SK-N-SH (cell line): Measurements from ENCODE around the gene DDIT4. TPM values are rescaled to one million over a fixed set of nuclear protein-coding genes. Genes with fewer than 3 reads are reported as not detected.

ENCODE experiments used
- CTCF ChIA-PET: fragments of 300-600, 350-600 bp; formaldehyde crosslinking; extraction: SDS; loops from one replicate; lab custom pipeline; 2021; lab: Yijun Ruan, JAX
- POLR2A ChIA-PET: fragments of 350-600 bp; sonication (Branson Sonifier 250); formaldehyde crosslinking; extraction: SDS; loops from one replicate; lab custom pipeline; 2020; ENCODE audit warnings: antibody characterized with exemption, inconsistent platforms; lab: Yijun Ruan, JAX
- DNase-seq: peaks from one replicate; pipeline ENCODE4 v3.0.0; 2012
- H2AFZ ChIP-seq: fragments of 200-600 bp; sonication (generic); 2 replicates; pipeline ENCODE4 v1.8.1; 2016; ENCODE audit warnings: antibody characterized with exemption, mild to moderate bottlenecking, low read depth
- H3F3A ChIP-seq: fragments of 200-600 bp; sonication (generic); replicated peaks from 2 replicates; pipeline ENCODE3; 2016; ENCODE audit warnings: antibody characterized with exemption, mild to moderate bottlenecking; ENCODE audit not compliant: insufficient read depth
- H3K27ac ChIP-seq, 2 experiments: fragments of 200-500 bp in 1 of 2; fragments of 200-600 bp in 1 of 2; sonication (Bioruptor generic) in 1 of 2; sonication (generic), shearing (Covaris generic) in 1 of 2; 2 replicates each; pipeline versions ENCODE4 v1.5.1 to v1.6.1; 2014 to 2016; ENCODE audit warnings: low read depth in 2 of 2, inconsistent platforms in 1 of 2, low read length in 1 of 2, mild to moderate bottlenecking in 1 of 2, mixed read lengths in 1 of 2
- H3K27me3 ChIP-seq: fragments of 200-600 bp; sonication (generic), shearing (Covaris generic); 2 replicates; pipeline ENCODE4 v1.6.1; 2016; ENCODE audit warnings: mixed run types; ENCODE audit not compliant: insufficient read depth
- H3K36me3 ChIP-seq, 2 experiments: fragments of 200-500 bp in 1 of 2; fragments of 200-600 bp in 1 of 2; sonication (Bioruptor generic) in 1 of 2; sonication (generic) in 1 of 2; replicated peaks in 1 of 2; 2 replicates each; pipeline versions ENCODE3 to v1.5.1; 2014 to 2016; ENCODE audit warnings: low read length in 1 of 2, mild to moderate bottlenecking in 1 of 2; ENCODE audit not compliant: insufficient read depth in 2 of 2, control insufficient read depth in 1 of 2
- H3K4me1 ChIP-seq, 2 experiments: fragments of 200-500 bp in 1 of 2; fragments of 200-600 bp in 1 of 2; sonication (Bioruptor generic) in 1 of 2; sonication (generic), shearing (Covaris generic) in 1 of 2; 2 replicates each; pipeline versions ENCODE4 v1.5.1 to v1.6.1; 2014 to 2016; ENCODE audit warnings: low read depth in 1 of 2, low read length in 1 of 2, mixed run types in 1 of 2; ENCODE audit not compliant: insufficient read depth in 2 of 2, control insufficient read depth in 1 of 2
- H3K4me2 ChIP-seq: fragments of 200-600 bp; sonication (generic), shearing (Covaris generic); 2 replicates; pipeline ENCODE4 v1.6.1; 2017; ENCODE audit warnings: mixed run types
- H3K4me3 ChIP-seq, 2 experiments: fragments of 200-500 bp in 1 of 2; fragments of 200-600 bp in 1 of 2; sonication (Bioruptor generic) in 1 of 2; sonication (generic), shearing (Covaris generic) in 1 of 2; 2 replicates each; pipeline versions ENCODE4 v1.5.1 to v1.8.1; 2014 to 2016; ENCODE audit warnings: low read depth in 2 of 2, inconsistent platforms in 1 of 2, low read length in 1 of 2, mild to moderate bottlenecking in 1 of 2, mixed read lengths in 1 of 2, moderate library complexity in 1 of 2
- H3K79me2 ChIP-seq: fragments of 200-600 bp; sonication (generic); 2 replicates; pipeline ENCODE4 v1.8.1; 2017; ENCODE audit warnings: mild to moderate bottlenecking; ENCODE audit not compliant: insufficient read depth
- H3K9ac ChIP-seq: fragments of 200-600 bp; sonication (generic); 2 replicates; pipeline ENCODE4 v1.6.1; 2017; ENCODE audit warnings: mixed run types
- H3K9me2 ChIP-seq: fragments of 200-600 bp; sonication (generic); 2 replicates; pipeline ENCODE4 v1.6.1; 2017; ENCODE audit warnings: mixed run types
- H3K9me3 ChIP-seq: fragments of 200-600 bp; sonication (generic); 2 replicates; pipeline ENCODE4 v1.6.1; 2017; ENCODE audit warnings: mixed run types, mild to moderate bottlenecking, moderate library complexity
- H4K20me1 ChIP-seq: fragments of 200-600 bp; sonication (generic); 2 replicates; pipeline ENCODE4 v1.6.1; 2017; ENCODE audit warnings: mild to moderate bottlenecking, mixed run types; ENCODE audit not compliant: insufficient read depth
- ELF1 ChIP-seq: IDR thresholded peaks from 2 replicates; pipeline ENCODE4 v1.4.0; 2012
- FOXM1 ChIP-seq: IDR thresholded peaks from 2 replicates; pipeline ENCODE4 v1.4.0; 2012; ENCODE audit warnings: low read depth, mild to moderate bottlenecking
- GATA2 ChIP-seq: sonication (generic); formaldehyde crosslinking; IDR thresholded peaks from 2 replicates; pipeline ENCODE4 v1.5.0; 2020; ENCODE audit warnings: mild to moderate bottlenecking, missing genetic modification reagents
- MXI1 ChIP-seq: IDR thresholded peaks from 2 replicates; pipeline ENCODE4 v1.6.1; 2012; ENCODE audit warnings: mild to moderate bottlenecking, low read depth, low read length, improper control_type of control experiment
- POLR2AphosphoS5 ChIP-seq: IDR thresholded peaks from 2 replicates; pipeline ENCODE4 v1.6.1; 2012; ENCODE audit warnings: low read depth, low read length
- RCOR1 ChIP-seq: fragments of 150-350 bp; IDR thresholded peaks from 2 replicates; pipeline ENCODE4 v1.6.1; 2017; ENCODE audit warnings: antibody characterized with exemption, low read length
- SIN3A ChIP-seq: IDR thresholded peaks from 2 replicates; pipeline ENCODE4 v1.6.1; 2012; ENCODE audit warnings: low read depth, mild to moderate bottlenecking, low read length, moderate library complexity, borderline replicate concordance
- SMC3 ChIP-seq: IDR thresholded peaks from 2 replicates; pipeline ENCODE4 v1.6.1; 2012; ENCODE audit warnings: low read depth, low read length, improper control_type of control experiment
- TEAD4 ChIP-seq: IDR thresholded peaks from 2 replicates; pipeline ENCODE4 v1.4.0; 2012; ENCODE audit warnings: mild to moderate bottlenecking, borderline replicate concordance; ENCODE audit not compliant: insufficient read depth
- USF1 ChIP-seq: IDR thresholded peaks from 2 replicates; pipeline ENCODE4 v1.4.0; 2012; ENCODE audit warnings: low read depth, borderline replicate concordance
- WGBS: methylation state at CpG from one replicate; pipeline ENCODE4 v1.1.6; 2017; ENCODE audit warnings: low lambda C conversion rate; 5-methylcytosine and 5-hydroxymethylcytosine counted together
- polyA plus RNA-seq, 3 experiments: library from polyadenylated mRNA; depleted of rRNA; stranded (reverse); fragments of >200 nt; gene quantifications; 2 replicates each; pipeline ENCODE4 v1.2.3, GENCODE V29; 2012
- TF ChIP-seq, protein P1 (sequence below): fragments of 200-600 bp; sonication (generic); IDR thresholded peaks from 2 replicates; pipeline ENCODE4 v1.6.1; 2017; ENCODE audit warnings: antibody characterized with exemption, mild to moderate bottlenecking, moderate library complexity

The DDIT4 gene
- polyA plus RNA-seq, 1 of the 3 experiments (the other 2 are of a cell fraction), result 24.9 TPM

DNA sequence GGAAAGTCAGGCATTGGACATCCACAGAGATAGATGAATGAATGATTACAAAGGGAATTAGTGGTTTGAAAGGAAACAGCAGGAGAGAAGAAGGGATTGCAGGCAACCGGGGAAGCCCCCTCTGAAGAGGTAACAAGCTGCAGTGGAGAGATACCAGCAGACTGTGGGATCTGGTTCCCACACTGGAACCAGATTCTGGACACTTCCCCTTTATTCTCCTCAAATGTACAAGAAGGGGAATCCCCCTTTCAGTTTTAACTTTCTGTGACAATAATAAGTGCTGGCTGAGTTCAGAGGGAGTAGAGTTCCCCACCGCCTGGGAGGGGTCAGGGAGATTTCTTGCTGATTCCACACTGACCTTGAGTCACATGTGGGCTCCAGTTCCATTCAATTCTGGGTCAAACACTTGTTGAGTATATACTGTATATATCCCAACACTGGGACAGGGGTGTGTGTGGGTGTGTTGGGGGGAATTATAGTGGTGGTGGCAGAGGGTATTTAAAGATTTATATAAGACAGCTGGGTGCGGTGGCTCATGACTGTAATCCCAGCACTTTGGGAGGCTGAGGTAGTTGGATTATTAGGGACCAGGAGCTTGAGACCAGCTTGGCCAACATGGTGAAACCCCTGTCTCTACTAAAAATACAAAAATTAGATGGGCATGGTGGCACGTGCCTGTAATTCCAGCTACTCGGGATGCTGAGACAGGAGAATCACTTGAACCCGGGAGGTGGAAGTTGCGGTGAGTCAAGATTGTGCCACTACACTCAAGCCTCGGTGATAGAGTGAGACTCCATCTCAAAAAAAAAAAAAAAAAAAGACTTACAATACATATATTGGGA is 16.5 kb upstream of the DDIT4 start:
- Histone ChIP-seq H3K27me3 (no peaks in the 10 kb centered on the region), H3K9me2 (no peaks in the 10 kb centered on the region), H3F3A (no peaks in the 10 kb centered on the region), H3K4me2 (no peak overlapping the region), H4K20me1 (no peaks in the 10 kb centered on the region), H3K9me3 (no peaks in the 10 kb centered on the region), H2AFZ (no peak overlapping the region), H3K27ac (no peak overlapping the region), H3K4me1 (peaks cover 22 to 33% of the 10 kb centered on the region in 2 experiments), H3K36me3 (no peaks in the 10 kb centered on the region), H3K79me2 (no peaks in the 10 kb centered on the region), H3K9ac (no peak overlapping the region), H3K4me3 (no peak overlapping the region)
- no peak for DNase-seq
- WGBS, result 83% methylated on average over 8 of the region's 8 CpGs
- TF ChIP-seq ELF1, result no peak
- TF ChIP-seq, protein P1, sequence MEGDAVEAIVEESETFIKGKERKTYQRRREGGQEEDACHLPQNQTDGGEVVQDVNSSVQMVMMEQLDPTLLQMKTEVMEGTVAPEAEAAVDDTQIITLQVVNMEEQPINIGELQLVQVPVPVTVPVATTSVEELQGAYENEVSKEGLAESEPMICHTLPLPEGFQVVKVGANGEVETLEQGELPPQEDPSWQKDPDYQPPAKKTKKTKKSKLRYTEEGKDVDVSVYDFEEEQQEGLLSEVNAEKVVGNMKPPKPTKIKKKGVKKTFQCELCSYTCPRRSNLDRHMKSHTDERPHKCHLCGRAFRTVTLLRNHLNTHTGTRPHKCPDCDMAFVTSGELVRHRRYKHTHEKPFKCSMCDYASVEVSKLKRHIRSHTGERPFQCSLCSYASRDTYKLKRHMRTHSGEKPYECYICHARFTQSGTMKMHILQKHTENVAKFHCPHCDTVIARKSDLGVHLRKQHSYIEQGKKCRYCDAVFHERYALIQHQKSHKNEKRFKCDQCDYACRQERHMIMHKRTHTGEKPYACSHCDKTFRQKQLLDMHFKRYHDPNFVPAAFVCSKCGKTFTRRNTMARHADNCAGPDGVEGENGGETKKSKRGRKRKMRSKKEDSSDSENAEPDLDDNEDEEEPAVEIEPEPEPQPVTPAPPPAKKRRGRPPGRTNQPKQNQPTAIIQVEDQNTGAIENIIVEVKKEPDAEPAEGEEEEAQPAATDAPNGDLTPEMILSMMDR, result no peak
- TF ChIP-seq RCOR1, result no peak
- no peak for TF ChIP-seq FOXM1
- TF ChIP-seq TEAD4, result no peak
- TF ChIP-seq USF1, result no peak
- TF ChIP-seq SIN3A, result no peak
- TF ChIP-seq GATA2 (CRISPR knock-in tag), result no peak
- TF ChIP-seq POLR2AphosphoS5, result no peak
- ChIA-PET CTCF (no interaction called here), POLR2A (interaction anchor here (8.8 kb wide), 1 partner anchor 17 kb away, joined by 174 read pairs; the partner anchor contains the start of gene DDIT4)

DNA sequence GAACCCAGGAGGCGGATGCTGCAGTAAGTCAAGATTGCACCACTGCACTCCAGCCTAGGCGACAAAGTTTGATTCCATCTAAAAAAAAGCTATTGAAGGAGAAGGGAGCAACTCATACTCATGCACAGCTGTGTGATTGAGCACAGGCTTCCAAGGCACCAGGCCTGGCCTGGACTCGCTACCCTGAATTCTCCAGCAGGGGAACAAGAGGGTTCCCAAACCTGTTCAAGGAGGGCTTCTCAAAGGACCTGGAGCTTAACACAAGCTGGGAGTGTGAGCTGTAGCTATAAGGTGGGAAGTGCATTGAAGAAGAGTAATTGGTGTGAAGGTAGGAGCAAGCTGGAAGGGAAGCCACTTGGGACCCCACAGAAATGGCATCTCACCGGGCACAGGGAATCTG is 15.1 kb upstream of the DDIT4 start:
- H3K4me3 ChIP-seq, result no peak overlapping the region
- no peaks in the 10 kb centered on the region for H3K36me3 ChIP-seq
- H3K9ac ChIP-seq, result no peak overlapping the region
- H3K4me2 ChIP-seq, result no peak overlapping the region
- DNase-seq, result no peak
- H3K27ac ChIP-seq, result peak overlapping the region in 1 of 2 experiments; percentile 96; a peak in 1 of 4 replicates
- no peaks in the 10 kb centered on the region for H3K27me3 ChIP-seq
- no peaks in the 10 kb centered on the region for H4K20me1 ChIP-seq
- H3F3A ChIP-seq, result no peaks in the 10 kb centered on the region
- H3K79me2 ChIP-seq, result no peaks in the 10 kb centered on the region
- H3K9me3 ChIP-seq, result no peaks in the 10 kb centered on the region
- TF ChIP-seq MXI1 (no peak), SMC3 (no peak), POLR2AphosphoS5 (no peak)
- TF ChIP-seq, protein P1, result no peak
- POLR2A ChIA-PET, result interaction anchor here (4.5 to 8.8 kb wide), 2 partner anchors 15 to 62 kb away, joined by 22 to 174 read pairs; partner anchors contain the start of gene DDIT4
- CTCF ChIA-PET, result interaction anchor here (1.0 to 8.2 kb wide), 5 partner anchors 16 to 210 kb away, joined by 3 to 70 read pairs (median 3); partner anchors contain the start of gene DDIT4
- H2AFZ ChIP-seq, result no peak overlapping the region
- no peaks in the 10 kb centered on the region for H3K9me2 ChIP-seq
- WGBS, result 97% methylated on average over 4 of the region's 4 CpGs
- peaks cover 22 to 34% of the 10 kb centered on the region in 2 experiments for H3K4me1 ChIP-seq
